Activated CD4-positive, alpha-beta T cell treated with anti-CD3 and anti-CD28 coated beads, Interleukin-2, Interleukin-4, amounts not matched to agents 100 ng/mL and 50 ng/mL, durations not matched to agents 16 hours and 8 hours (primary cell): Measurements from ENCODE around the gene FAM53B.
"Not testable (repeated sequence)": the region's sequence is repeated elsewhere in the genome, so short reads cannot be mapped to it uniquely, and the experiment has no call there.

ENCODE experiments used
- DNase-seq: peaks from one replicate; pipeline ENCODE4 v3.0.0-alpha.2; 2020; ENCODE audit warnings: low spot score

The FAM53B gene, protein sequence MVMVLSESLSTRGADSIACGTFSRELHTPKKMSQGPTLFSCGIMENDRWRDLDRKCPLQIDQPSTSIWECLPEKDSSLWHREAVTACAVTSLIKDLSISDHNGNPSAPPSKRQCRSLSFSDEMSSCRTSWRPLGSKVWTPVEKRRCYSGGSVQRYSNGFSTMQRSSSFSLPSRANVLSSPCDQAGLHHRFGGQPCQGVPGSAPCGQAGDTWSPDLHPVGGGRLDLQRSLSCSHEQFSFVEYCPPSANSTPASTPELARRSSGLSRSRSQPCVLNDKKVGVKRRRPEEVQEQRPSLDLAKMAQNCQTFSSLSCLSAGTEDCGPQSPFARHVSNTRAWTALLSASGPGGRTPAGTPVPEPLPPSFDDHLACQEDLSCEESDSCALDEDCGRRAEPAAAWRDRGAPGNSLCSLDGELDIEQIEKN

DNA sequence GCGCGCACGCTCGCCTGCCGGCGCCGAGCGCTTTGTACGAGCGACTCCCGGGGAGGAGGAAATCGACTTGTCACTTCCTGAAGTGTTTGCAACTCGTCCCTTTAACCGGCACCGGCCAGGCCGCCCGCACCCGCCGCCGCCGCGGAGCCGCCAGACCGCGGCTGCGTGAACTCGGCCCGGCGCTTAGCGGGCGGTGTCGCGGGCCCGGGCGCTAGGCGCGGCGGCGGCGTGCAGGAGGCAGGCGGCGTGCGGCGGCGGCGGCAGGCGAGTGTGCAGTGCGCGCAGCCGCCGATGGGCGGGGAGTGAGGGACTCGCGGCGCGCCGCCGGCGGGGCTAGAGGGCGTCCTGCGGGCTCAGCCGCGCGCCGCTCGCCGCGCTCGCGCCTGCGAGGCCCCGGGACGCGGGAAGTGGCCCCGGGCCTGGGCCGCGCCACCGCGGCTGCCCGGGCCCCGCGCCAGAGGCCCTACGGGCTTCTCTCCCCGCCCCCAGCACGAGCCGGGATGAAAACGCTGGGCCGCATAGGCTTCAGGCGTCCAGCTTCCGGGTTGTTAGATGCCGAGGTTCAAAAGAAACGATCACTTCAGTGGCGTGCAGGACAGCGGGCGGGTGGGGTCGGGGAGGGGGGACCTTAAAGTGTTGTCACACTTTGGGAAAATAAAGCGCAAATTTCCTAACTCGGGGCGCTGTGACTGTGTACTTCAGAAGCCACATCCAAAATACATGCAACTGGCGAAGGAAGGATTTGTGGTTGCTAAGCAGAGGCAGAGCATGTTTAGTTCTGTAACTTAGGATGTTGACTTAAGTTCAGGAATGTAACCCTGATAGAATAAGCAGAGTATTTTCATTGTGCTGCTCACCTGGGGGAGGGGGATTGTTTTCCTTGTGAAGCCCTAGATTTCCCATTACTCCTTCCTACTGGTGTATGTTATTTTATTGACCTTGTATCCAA lies at the start of gene FAM53B:
Gene FAM53B, minus strand, starts transcription at position 277 of the 949 bp plus-strand sequence. CDS start 37,665 bp downstream, outside the sequence.
- peak; percentile 75 for DNase-seq

DNA sequence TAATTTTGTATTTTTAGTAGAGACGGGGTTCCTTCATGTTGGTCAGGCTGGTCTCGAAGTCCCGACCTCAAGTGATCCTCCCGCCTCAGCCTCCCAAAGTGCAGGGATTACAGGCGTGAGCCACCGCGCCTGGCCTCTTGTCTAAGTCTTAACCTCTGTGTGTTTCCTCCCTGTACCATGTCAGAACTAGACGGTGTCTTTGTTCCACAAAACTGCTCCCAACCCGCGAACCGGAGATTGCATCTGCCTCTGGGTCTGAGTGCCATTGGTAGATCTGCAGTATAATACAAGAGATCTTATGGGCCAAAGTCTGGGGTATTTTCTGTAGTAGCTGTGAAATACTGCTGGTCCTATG lies 48.8 kb upstream of the FAM53B start:
- DNase-seq, result no peak

DNA sequence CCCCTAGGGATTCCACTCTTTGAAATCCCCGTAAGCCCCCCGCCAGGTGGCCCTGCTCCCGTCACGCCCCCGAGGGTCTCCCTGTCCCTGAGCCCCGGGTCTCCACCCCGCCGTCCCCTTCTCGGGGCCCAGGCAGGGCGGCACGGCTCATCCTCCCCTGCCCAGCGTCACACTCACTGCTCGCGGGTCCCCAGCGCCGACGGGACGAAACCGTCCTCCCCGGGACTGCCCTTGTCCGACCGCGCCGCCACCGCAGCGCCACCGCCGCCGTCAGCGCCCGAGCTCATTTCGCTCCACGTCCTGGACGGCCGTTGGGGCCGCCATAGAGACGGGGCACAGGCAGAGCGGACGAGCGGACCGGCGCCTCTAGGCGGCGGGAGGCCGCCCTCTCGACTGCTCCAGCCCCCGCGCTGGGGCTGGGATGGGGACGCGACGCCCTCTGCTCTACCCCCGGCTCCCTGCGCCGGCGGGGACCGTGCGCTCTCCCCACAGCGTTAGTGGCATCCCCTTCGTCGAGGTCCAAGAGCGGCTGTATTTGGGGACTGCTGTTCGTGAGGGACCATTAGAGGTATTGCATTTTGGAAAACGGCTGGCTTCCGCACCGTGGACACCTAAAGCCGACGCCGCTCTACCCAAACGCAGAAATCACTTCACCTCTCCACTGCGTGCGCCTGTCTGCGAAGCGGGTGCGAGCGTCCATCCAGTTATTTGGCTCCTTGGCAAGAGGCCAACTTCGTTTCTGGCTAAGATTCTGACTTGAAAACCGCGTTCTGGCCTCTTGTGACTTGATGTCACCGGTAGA lies 47.6 kb upstream of the FAM53B start, which contains the start of gene EEF1AKMT2:
Gene EEF1AKMT2, minus strand, starts transcription at position 341 of the 802 bp plus-strand sequence. Its CDS starts 54 bp downstream, at position 287.
- peak; percentile 85 for DNase-seq

DNA sequence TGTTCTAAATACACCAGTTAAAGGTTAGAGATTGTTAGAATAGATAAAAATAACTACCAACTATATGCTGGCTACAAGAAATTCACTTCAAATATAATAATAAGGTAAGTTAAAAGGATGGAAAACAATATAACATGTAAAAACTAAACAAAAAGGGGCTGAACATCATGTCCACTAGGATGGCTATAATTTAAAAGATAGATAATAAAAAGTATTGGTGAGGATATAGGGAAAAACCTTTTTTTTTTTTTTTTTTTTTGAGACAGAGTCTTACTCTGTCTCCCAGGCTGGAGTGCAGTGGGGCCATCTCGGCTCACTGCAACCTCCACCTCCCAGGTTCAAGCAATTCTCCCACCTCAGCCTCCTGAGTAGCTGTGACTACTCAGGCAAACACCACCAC lies 38.7 kb upstream of the FAM53B start:
- DNase-seq, result not testable (repeated sequence)

DNA sequence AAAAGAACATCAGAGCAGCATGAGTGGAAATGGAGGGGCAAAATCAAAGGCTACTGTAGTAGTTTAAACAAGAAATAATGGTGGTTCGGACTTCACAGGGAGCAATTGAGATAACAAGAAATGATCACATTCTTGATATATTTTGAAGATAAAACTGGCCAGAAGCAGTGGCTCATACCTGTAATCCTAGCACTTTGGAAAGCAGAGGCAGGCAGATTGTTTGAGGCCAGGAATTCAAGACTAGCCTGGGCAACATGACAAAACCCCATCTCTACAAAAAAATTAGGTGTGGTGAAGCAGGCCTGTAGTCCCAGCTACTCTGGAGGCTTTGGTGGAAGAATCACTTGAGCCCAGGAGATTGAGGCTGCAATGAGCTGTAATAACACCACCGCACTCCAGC lies 24.6 kb upstream of the FAM53B start:
- no peak for DNase-seq

DNA sequence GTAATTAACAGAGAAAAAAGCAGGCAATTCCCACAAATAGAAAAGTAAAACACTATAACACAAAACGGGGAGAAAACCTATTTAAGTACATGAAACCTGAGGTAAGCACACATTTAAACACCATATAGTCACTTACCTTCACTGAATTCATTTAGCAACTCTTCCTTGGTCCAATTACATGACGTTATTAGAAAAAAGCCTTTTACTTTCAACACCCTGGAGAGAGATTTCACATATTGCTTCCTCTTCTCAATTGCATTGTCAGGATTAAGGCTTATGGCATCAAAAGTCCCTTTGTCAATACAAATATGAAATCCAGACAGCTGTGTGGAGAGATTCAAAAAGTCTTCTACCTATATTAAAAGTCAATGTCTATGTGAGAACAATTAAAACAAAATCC lies 21.1 kb upstream of the FAM53B start:
- no peak for DNase-seq

DNA sequence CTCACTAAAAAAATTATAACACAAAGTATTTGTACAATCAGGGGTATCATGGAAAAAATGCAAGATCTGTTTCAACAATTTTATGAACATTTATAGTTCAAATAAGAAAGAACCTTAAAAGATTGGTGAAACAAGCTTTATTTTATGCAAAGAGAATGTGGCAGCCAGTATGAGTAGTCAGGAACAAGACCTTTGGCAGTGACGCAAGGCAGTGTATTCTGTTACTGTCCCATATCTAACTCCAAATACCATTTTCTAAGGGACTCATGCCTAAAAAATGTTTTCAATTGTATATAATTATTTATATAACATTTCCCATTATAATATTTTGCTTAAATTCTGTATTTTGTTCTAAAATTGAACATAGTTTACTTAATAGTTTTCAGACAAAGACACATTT lies 19.1 kb upstream of the FAM53B start:
- DNase-seq, result no peak

DNA sequence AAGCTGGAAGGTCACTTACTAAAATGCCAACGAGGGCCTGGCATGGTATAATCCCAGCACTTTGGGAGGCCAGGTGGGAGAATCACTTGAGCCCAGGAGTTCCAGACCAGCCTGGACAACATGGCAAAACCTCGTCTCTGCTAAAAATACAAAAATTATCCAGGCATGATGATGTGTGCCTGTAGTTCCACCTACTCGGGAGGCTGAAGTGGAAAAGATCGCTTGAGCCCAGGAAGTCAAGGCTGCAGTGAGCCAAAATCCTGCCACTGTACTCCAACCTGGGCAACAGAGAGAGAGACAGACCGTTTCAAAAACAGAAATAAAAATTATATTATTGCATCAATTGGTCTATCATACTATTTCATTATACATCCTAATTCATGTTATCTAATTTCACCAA lies 18.1 kb upstream of the FAM53B start:
- no peak for DNase-seq

DNA sequence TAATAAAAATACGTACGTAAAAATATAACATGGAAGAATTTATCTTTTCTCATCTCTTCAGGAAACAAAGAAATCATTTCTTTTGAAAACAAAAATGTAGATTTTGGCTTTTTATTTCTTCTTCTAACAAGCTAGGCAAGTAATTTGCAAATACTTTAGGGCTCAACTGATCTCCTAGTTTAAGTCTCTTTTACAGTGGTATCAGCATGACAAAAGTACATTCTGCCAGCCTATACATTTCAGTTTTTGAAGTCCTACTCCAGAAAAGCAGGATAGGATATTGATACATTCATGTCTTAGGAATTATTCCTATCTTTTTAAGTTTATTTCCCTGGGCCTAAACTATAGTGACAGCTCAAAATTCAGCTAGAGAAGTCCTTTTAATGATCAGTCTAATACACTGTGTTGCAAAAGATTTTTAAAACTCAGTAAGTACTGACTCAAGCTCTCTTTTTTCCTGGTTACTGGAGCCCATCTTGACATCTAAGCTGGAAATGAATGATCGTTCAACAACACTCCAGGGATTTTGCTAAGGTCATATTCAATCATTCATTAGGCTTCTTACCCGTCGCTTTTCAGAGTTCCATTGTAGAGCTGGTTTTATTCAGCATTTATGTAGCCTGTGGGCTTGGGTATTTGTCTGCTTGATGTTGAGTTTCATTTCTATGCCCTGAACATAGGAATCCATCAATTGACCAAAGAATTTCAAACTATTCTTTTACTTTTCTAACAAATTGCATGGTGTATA lies 12.2 kb upstream of the FAM53B start:
- DNase-seq, result no peak

DNA sequence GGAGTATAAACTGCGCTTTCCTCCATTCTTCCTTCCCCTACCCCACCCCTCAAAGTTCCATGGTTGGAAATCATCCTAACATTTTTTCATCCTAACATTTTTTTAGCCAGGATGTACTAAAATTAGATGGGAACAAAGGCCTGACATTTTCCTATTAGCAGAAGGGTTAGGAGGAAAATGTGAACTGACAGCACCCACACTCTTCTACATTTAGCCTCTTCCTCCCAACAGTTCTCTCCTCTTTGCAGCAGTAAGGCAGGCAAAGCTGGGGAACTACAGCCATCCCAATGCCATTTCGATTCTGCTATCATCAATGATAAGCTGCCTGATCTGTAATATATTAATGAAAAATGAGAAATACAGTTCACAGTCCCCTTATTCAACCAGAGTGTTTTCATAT lies 11.4 kb upstream of the FAM53B start:
- DNase-seq, result no peak

DNA sequence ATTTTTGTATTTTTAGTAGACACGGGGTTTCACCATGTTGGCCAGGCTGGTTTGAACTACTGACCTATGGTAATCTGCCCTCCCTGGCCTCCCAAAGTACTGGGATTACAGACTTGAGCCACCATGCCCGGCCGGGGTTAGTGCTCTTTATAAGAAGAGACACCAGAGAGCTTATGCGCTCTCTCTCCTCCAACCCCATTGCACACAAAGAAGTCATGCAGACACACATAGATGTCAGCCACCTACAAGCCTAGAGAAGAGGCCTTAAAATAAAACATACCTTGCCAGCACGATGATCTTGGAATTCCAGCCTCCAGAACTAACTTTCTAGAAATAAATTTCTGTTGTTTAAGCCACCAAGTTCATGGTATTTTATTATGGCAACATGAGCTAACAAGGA lies 10.0 kb upstream of the FAM53B start:
- no peak for DNase-seq

DNA sequence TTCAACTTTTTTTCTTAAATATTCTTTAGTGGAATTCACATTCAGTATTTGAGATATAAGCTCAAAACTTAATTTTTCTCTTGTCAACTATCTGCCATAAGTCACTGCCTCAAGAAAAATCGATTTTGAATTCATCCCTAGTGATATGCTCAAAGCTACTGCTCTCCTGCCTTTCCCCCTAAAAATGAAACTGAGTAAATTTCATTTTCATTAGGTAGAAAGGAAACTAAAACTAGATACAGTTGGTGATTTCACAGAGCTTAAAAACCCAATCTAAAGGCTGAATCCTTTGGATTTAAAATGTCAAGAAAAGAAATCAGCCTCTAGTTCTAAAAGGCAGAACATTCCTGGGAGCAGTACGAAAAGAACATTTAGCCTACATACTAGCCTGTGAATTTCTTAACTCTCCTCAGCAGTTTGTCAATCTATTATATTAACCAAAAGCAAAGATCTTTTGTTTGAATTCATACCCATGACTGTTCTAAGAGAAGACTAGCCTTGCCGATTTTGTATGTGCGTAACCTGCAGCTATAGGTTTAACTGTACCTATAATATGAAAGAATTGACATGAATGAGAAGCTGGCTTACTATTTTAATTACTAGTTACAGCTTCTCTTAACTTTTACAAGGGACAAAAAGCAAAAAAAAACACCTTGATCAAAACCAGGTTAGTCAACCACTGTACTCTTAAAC lies 4.9 kb upstream of the FAM53B start:
- no peak for DNase-seq

DNA sequence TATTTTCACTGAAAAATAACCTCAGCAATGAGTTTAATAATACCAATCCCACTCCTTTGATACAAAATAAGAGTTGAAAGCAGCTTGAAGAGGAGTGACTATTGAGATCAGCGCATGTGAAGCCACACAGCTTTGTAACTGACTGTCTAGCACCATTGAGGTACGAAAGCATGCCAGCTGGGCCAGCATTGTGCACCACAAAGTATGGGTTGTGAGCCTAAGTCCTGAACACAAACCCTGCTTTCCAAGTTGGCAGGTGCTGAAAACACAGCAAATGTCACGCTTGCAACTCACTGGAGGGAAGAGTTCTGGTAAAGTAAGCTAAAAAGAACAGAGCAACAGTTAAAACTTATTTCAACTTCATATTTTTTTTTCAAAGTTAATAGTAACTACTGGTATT lies 4.0 kb upstream of the FAM53B start:
- DNase-seq, result no peak

DNA sequence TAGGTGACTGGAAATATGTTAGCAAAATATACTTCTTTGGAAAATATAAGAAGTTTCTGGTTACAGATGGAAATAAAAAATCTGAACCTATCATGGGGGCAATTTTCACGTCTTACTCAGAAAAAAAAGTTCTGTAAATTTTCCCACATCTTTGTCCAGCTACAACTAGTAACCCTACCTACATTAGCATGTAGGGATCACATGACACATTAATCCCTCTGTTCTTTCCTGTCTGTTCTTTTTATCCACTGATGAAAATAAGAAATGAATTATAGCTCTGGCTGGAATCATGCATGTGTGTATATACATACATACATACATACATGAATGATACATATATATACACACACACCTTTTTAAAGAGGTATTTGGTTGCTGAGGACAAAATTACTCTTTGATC lies 3.6 kb upstream of the FAM53B start:
- no peak for DNase-seq

DNA sequence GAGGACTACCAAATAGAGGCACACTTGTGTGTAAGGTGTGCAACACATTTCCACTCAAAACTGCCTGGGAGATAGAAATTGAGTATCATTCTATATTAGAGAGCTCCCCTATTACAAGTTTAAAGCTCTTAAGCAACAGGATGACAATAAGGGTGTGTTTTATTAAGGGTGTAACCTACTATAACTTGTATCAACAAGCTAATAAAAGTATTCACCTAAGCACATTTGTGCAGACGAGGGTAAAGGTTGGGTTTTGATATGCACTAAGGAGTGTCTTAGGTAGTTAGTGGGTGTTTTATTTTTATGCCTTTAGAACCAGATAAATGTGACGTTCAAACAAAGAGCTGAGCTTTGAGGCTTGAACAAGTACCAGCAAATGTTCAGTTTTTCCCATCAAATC lies 2.8 kb upstream of the FAM53B start:
- DNase-seq, result no peak

DNA sequence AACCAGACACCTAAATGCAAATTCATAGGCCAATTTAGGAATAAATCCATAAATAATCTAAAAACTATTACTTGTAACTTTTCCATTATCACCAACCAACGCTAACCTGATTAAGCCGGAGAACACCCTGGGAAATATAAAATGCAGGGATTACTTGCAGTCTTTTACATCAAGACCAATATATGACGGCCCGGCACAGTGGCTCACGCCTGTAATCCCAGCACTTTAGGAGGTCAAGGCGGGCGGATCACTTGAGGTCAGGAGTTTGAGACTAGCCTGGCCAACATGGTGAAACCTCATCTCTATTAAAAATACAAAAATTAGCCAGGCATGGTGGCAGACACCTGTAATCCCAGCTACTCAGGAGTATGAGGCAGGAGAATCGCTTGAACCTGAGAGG lies 2.3 kb upstream of the FAM53B start:
- not testable (repeated sequence) for DNase-seq

DNA sequence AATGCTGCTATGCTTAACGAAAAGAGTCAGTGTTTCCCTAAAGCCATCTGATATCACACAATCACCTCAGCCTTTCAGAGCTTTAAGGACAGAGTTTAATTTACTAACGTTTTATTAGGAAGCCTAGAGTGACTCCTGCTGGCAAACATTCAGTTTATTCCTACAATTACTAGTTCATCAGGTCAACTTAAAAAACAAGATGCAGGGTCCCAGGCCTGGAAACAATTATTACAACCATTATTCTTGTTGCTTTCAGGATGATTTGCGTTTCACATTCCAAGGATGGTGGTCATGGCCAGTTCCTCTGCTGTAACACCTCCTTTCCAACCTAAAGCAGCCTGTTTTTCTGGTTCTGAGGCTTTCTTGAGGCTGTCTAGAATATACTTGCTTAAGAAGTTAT lies 1.5 kb upstream of the FAM53B start:
- no peak for DNase-seq

DNA sequence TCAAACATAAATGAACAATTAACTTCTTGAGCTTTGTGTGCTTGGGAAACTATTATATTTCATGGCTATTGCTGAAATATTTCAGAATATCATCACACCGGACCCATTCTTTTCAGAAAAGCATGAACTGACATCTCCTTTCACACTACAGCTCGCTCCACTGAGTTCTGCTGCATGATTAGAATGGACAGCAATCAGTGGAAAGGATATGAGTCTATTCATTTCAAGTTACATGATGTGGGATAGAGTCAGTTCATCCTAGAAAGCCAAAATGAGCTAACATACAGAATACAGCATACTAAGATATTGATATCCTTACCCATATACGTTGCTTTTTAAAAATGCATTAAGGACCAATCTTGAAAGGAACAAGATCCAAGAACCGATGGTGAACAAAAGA lies 1.1 kb upstream of the FAM53B start:
- no peak for DNase-seq

DNA sequence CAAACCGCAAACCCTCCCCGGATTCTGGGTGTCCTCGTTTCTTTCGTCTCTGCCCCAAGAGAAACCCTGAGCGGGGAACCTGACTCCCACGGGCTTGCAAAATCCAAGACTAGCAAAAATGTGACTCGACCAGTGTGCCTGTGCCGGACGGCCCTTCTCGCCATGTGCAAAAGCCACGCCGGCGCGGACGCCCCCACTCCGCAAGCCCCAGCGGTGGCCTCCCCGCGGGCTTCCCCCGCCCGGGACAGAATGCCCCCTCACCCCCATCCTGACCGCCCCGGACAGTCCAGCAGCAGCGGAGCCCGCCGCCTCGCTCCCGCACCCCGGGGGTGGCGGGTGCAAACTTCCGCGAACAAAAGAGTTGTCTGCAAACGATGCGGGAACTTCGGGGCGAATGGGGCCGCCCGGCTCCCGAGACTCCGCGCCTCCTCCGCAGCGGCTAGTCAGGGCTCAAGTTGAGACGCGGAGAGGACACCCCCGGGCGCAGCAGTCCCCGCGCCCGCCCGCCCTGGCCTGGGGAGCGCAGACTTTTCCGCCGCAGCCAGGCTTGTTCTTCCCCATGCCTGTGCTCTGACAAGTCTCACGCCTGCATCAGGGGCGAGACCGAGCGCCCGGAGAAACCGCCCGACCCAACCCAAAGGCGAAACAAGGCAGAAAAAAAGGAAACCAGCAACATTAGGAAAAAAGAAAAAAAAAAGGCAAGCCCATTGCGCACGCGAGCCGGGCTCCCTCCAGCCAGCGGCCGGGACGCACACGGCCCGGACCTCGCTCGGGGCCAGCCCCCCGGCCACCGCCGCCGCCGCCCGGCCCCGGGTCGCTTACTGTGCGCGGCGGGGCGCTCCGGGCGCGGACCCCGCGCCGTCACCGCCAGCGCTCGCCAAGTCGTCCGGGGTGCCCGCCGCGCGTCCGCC lies 732 bp downstream of the FAM53B start:
- no peak for DNase-seq
